Right atrium auricular region (tissue), 2 donors: ENCODE measurements around the gene MND1. TPM values are rescaled to one million over a fixed set of nuclear protein-coding genes. Genes with fewer than 3 reads are reported as not detected.

ENCODE experiments used
- DNase-seq: peaks from one replicate; pipeline ENCODE4 v3.0.0-alpha.2; 2019; ENCODE audit warnings: low spot score
- H3K27ac ChIP-seq, 2 donors: fragments of 200-600 bp; sonication (generic); 1 replicate in 1 of 2; 2 replicates in 1 of 2; pipeline ENCODE4 v1.5.1; 2016 to 2019
- H3K27me3 ChIP-seq, 2 donors: fragments of 200-600 bp; sonication (generic); one replicate each; pipeline versions ENCODE4 v1.5.1 to v1.6.0; 2017 to 2019
- H3K36me3 ChIP-seq: fragments of 200-600 bp; sonication (generic); one replicate; pipeline ENCODE4 v1.5.1; 2016
- H3K4me1 ChIP-seq, 2 donors: fragments of 200-600 bp; sonication (generic); one replicate each; pipeline versions ENCODE4 v1.5.1 to v1.6.0; 2017 to 2019
- H3K4me3 ChIP-seq, 2 donors: fragments of 200-600 bp; sonication (generic); 1 replicate in 1 of 2; 2 replicates in 1 of 2; pipeline ENCODE4 v1.5.1; 2017 to 2019; ENCODE audit warnings: mild to moderate bottlenecking in 1 of 2, moderate library complexity in 1 of 2
- H3K9me3 ChIP-seq, 2 donors: fragments of 200-600 bp; sonication (generic); one replicate each; pipeline ENCODE4 v1.5.1; 2019
- CTCF ChIP-seq, 2 donors: fragments of 200-600 bp; sonication (generic); IDR thresholded peaks; one replicate each; pipeline ENCODE4 v1.5.1; 2019; ENCODE audit warnings: antibody characterized with exemption in 2 of 2
- total RNA-seq, 2 donors: library from RNA; depleted of rRNA; stranded (reverse); fragments of >200 nt; gene quantifications; one replicate each; pipeline ENCODE4 v1.1.0, GENCODE V29; 2016

The MND1 gene
- total RNA-seq, 2 donors from 2014 or later: not detected

GRCh38 chr4:153342751-153343552 lies 1.5 kb upstream of the MND1 start:
- Histone ChIP-seq H3K4me1 (peaks cover 0 to 16% of the 10 kb centered on the region in 2 donors), H3K27me3 (no peaks in the 10 kb centered on the region), H3K36me3 (no peaks in the 10 kb centered on the region), H3K27ac (no peak overlapping the region), H3K9me3 (no peaks in the 10 kb centered on the region), H3K4me3 (no peak overlapping the region)
- DNase-seq: no peak
- TF ChIP-seq CTCF (IDR thresholded peaks at IDR 0.05): no peak

GRCh38 chr4:153345012-153345981 lies 809 bp downstream of the MND1 start:
- DNase-seq: peak; percentile 63
- H3K9me3 ChIP-seq: no peaks in the 10 kb centered on the region
- no peak for TF ChIP-seq CTCF (IDR thresholded peaks at IDR 0.05)
- no peaks in the 10 kb centered on the region for H3K36me3 ChIP-seq
- no peaks in the 10 kb centered on the region for H3K27me3 ChIP-seq
- peak overlapping the region; percentile 60 to 75 for H3K4me3 ChIP-seq
- peaks cover 0 to 16% of the 10 kb centered on the region in 2 donors for H3K4me1 ChIP-seq
- peak overlapping the region in 1 of 2 donors; percentile 4 for H3K27ac ChIP-seq

- H3K36me3 ChIP-seq: no peaks in the 10 kb centered on the region
- no peak for TF ChIP-seq CTCF (IDR thresholded peaks at IDR 0.05)
- no peak for DNase-seq
- no peak overlapping the region for H3K4me3 ChIP-seq
- H3K4me1 ChIP-seq: peaks cover 0 to 16% of the 10 kb centered on the region in 2 donors
- H3K27me3 ChIP-seq: no peaks in the 10 kb centered on the region
- no peak overlapping the region for H3K27ac ChIP-seq
- H3K9me3 ChIP-seq: no peaks in the 10 kb centered on the region
These were observed 1.5 kb downstream of the MND1 start for GRCh38 chr4:153346031-153346430.

GRCh38 chr4:153346563-153346962 lies 2.1 kb downstream of the MND1 start:
- H3K4me3 ChIP-seq: no peak overlapping the region
- no peak for TF ChIP-seq CTCF (IDR thresholded peaks at IDR 0.05)
- no peak overlapping the region for H3K27ac ChIP-seq
- H3K9me3 ChIP-seq: no peaks in the 10 kb centered on the region
- H3K4me1 ChIP-seq: peaks cover 0 to 15% of the 10 kb centered on the region in 2 donors
- DNase-seq: no peak
- no peaks in the 10 kb centered on the region for H3K36me3 ChIP-seq
- no peaks in the 10 kb centered on the region for H3K27me3 ChIP-seq

- H3K27me3 ChIP-seq: no peaks in the 10 kb centered on the region
- TF ChIP-seq CTCF (IDR thresholded peaks at IDR 0.05): no peak
- no peak overlapping the region for H3K4me3 ChIP-seq
- no peak overlapping the region for H3K27ac ChIP-seq
- no peaks in the 10 kb centered on the region for H3K9me3 ChIP-seq
- no peak for DNase-seq
- peaks cover 0 to 10% of the 10 kb centered on the region in 2 donors for H3K4me1 ChIP-seq
- no peaks in the 10 kb centered on the region for H3K36me3 ChIP-seq
These were observed 2.6 kb downstream of the MND1 start for GRCh38 chr4:153347117-153347516.
